AG04449 (cell line): Measurements from ENCODE around the gene ZBTB17.

Experiments
- CTCF ChIA-PET: fragments of 350-600 bp; formaldehyde crosslinking; extraction: SDS; loops from one replicate; lab custom pipeline; 2021; ENCODE audit warnings: antibody characterized with exemption; lab: Yijun Ruan, JAX
- POLR2A ChIA-PET: fragments of 400-600, 350-600 bp; formaldehyde crosslinking; extraction: SDS; loops from one replicate; lab custom pipeline; 2020; ENCODE audit warnings: antibody characterized with exemption, inconsistent platforms; lab: Yijun Ruan, JAX
- DNase-seq: peaks from one replicate; pipeline ENCODE4 v3.0.0-alpha.2; 2010; ENCODE audit warnings: low read depth, low spot score
- H3K4me3 ChIP-seq: 2 replicates; pipeline ENCODE4 v1.5.1; 2011; ENCODE audit warnings: low read depth, mild to moderate bottlenecking, control low read depth, low read length
- TF ChIP-seq, protein P1 (sequence below): IDR thresholded peaks from one replicate; pipeline ENCODE4 v1.5.1; 2011; ENCODE audit warnings: mild to moderate bottlenecking, moderate library complexity, low read length, control low read depth, inconsistent platforms; ENCODE audit not compliant: insufficient read depth; ENCODE audit errors: missing control alignments

The ZBTB17 gene

DNA sequence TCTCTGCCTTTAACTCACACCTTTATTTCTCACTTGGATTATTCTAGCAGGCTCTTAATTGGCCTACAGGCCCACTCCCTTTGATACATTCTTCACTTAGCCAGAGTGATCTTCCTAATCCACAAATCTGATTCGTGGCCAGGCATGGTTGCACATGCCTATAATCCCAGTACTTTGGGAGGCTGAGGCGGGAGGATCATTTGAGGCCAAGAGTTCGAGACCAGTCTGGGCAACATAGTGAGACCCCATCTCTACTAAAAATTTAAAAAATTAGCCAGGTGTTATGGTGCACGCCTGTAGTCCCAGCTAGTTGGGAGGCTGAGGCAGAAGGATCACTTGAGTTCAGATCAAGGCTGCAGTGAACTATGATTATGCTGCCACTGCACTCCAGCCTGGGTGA, 2.1 kb downstream of the ZBTB17 start:
- TF ChIP-seq, protein P1, sequence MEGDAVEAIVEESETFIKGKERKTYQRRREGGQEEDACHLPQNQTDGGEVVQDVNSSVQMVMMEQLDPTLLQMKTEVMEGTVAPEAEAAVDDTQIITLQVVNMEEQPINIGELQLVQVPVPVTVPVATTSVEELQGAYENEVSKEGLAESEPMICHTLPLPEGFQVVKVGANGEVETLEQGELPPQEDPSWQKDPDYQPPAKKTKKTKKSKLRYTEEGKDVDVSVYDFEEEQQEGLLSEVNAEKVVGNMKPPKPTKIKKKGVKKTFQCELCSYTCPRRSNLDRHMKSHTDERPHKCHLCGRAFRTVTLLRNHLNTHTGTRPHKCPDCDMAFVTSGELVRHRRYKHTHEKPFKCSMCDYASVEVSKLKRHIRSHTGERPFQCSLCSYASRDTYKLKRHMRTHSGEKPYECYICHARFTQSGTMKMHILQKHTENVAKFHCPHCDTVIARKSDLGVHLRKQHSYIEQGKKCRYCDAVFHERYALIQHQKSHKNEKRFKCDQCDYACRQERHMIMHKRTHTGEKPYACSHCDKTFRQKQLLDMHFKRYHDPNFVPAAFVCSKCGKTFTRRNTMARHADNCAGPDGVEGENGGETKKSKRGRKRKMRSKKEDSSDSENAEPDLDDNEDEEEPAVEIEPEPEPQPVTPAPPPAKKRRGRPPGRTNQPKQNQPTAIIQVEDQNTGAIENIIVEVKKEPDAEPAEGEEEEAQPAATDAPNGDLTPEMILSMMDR = no peak
- no peak for DNase-seq
- ChIA-PET CTCF (interaction anchor here (1.3 kb wide), 1 partner anchor 21 kb away, joined by 5 read pairs; no protein-coding TSS in a partner anchor), POLR2A (no interaction called here)
- H3K4me3 ChIP-seq = no peak overlapping the region

DNA sequence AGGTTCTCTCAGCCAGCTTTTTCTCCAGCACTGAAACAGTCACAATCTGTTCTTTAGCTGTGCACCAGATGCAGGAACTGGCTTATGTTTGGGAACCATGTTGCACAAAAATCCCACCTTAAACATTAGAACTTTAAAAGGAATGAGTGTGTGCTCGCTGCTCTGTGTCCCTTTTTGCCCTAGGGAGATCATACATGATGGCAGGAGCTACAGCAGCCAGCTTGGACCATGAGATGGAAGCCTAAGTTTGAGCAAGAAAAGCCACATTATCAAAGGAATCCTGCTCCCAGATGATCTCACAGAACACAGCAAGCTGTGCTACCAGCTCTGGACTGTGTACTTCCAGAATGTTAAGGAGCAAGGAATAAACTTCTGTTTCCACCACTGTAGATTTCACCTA, 3.5 kb downstream of the ZBTB17 start:
- H3K4me3 ChIP-seq = no peak overlapping the region
- ChIA-PET CTCF (interaction anchor here (1.2 to 2.2 kb wide), 5 partner anchors 9 to 180 kb away, joined by 3 to 8 read pairs (median 5); no protein-coding TSS in a partner anchor), POLR2A (no interaction called here)
- TF ChIP-seq, protein P1 = no peak
- no peak for DNase-seq

DNA sequence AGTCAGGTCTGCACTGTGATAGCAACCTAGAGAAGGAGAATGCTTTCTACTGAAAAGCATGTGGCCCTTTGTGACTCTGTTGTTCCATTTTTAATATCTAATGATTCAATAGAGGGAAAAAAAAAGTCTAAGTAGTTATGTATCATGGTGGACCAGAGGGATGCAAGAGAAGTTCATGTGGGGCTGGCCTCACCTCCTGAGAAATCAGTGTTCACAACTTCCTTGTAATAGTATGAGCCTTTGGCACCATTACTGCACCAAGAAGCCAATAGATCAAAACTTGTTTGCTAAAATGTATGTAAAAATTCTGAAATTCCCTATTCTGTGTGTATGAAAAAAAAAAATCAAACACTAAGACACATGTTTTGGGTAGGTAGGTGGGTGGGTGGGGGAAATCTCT, 5.0 kb downstream of the ZBTB17 start:
- DNase-seq = no peak
- H3K4me3 ChIP-seq = no peak overlapping the region
- ChIA-PET POLR2A (no interaction called here), CTCF (no interaction called here)
- TF ChIP-seq, protein P1 = no peak

DNA sequence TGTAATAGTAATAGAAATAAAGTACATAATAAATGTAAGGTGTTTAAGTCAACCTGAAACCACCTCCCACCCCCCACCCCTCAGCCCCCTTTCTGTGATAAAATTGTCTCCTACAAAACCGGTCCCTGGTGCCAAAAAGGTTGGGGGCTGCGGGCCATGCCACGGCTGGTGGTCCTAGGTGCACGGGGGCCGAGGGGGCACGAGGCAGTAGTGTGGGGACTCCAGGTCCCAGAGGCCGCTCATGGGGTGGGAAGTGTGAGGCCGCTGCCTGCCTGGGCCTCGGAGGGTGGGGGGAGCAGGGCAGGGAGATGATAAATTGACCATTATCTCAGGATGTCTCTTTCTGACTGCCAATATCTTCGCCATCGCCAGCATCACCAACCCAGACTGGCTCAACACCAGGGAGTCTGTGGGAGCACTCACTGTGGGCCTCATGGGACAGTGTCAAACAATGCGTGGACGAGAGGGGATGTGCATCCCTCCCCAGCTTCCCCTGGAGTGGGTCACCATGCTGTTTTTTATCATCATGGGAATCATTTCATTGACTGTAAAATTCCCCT, 6.5 kb downstream of the ZBTB17 start:
- CTCF ChIA-PET = interaction anchor here (1.1 to 2.5 kb wide), 3 partner anchors 11 to 178 kb away, joined by 4 to 17 read pairs (median 4); no protein-coding TSS in a partner anchor
- DNase-seq = no peak
- POLR2A ChIA-PET = no interaction called here
- no peak overlapping the region for H3K4me3 ChIP-seq
- TF ChIP-seq, protein P1 = no peak

DNA sequence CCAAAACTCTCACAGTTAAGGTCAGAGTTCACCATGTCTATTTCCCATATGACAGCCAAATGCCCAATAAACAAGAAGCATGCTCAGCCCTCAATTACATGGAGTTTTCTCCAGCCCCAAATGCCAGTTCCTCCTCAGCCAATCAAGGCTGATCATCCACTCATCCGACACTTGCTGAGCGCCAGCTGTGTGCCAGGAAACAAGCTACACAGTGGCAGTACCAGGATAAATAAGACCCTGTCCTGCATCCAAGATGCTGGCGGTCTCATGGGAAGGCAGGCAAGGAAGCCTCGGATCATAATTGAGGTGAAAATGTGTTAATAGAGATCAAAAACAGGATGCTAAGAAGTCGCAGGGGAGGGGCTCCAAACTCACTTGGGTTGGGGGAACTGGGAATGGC, 7.7 kb downstream of the ZBTB17 start:
- no peak overlapping the region for H3K4me3 ChIP-seq
- DNase-seq = no peak
- ChIA-PET CTCF (interaction anchor here (1.2 to 2.5 kb wide), 4 partner anchors 8 to 153 kb away, joined by 3 to 17 read pairs (median 4); partner anchors contain the start of gene ZBTB17), POLR2A (no interaction called here)
- TF ChIP-seq, protein P1 = no peak

DNA sequence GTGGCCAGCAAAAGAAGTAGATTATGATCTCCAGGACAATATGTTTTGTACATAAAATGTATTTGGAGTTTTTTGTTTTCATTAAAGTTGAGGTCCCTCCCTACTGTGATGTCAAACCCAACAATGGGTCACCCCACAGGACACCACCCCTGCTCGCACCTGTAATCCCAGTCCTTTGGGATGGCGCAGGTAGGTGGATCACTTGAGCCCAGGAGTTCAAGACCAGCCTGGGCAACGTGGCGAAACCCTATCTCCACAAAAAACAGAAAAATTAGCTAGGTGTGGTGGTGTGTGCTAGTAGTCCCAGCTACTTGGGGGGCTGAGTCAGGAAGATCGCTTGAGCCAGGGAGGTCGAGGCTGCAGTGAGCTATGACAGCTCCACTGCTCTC, 9.0 kb downstream of the ZBTB17 start:
- ChIA-PET CTCF (interaction anchor here (1.2 to 2.5 kb wide), 4 partner anchors 9 to 175 kb away, joined by 3 to 17 read pairs (median 8); partner anchors contain the start of gene ZBTB17), POLR2A (interaction anchor here (1.2 kb wide), 1 partner anchor 9 kb away, joined by 5 read pairs; the partner anchor contains the start of gene ZBTB17)
- no peak overlapping the region for H3K4me3 ChIP-seq
- TF ChIP-seq, protein P1 = no peak
- no peak for DNase-seq
